ENCODE data around the gene MBL2.

Gene MBL2

DNA sequence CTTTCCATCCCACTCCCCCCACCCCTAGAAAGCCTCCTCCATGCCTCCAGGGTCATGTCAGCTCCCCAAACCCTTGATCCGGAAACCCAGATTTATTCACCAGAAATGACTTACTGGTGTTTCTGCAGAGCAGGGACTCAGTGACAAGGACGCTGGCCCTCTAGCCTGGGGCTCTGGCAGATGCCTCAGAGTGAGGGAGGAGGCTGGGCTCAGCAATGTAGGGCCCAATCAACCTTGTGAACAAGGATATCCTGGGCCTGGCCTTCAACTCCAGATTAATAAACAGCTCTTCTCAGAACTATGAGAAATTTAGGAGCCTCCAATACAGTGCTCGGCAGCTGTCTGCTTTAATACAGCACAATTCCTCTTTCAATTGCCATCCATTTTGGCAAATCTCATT, at the start of gene MBL2:
MBL2 (minus strand) TSS at position 162 of the 400 bp plus-strand sequence. CDS start 1,149 bp downstream, outside the sequence.
- no peak for DNase-seq (ENCODE audit: low spot score)

DNA sequence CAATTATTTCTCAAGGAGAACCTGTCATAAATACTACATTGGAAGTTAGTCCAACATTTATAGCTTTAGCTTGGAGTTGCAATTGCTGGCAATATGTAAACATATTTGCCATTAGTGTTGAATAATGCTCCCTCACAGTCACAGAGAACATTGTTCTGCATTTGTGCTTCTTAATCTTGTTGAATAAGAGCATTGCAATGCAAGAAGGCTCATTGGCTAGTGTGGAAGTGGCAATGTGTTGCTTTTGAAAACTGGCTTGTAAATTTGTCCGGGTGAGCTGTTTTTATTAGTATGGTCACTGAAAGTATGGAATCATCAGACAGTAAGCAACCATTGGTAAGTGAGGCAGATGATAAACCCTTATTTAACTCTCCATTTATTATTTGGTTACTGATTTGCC, 47.7 kb upstream of the MBL2 start:
- no peak for DNase-seq (ENCODE audit: low spot score)

DNA sequence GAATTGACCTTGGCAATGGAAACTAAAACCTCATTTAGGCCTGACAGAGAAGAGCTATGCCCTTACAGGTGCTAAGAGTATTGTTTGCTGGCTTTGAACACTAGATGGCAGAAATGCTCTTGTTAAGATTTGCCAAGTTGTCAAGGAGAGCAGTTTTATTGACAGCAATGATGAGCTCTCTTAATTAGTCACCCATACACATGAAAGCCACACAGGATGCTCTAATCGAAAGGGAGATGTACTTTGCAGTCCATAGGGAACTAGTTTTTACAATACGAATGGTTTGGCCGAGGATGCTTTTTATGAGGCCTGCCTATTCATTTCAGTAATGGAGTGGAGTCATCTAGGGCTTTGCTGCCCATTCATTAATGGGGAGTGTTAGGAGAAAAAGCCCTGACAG, 45.4 kb upstream of the MBL2 start:
- DNase-seq (ENCODE audit: low spot score), result no peak

DNA sequence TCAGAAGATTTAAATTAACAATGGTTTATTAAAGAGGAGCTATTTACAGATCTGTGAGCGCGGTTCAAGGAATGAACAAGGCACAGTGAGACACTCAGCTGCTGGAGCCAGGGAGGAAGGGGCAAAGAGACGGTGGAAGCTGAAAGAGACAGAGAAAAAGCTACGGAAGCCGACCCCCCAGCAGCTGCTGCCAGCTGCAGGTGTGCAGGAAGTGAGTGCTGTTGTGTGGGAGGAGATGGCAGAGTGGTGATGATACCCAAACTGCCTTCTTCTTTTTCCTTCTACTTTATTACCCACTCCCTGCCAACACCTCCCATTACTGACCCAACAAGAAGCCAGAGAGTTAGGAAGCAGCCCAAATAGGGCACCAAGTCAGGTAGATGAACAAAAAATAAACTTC, 41.9 kb upstream of the MBL2 start:
- no peak for DNase-seq (ENCODE audit: low spot score)

DNA sequence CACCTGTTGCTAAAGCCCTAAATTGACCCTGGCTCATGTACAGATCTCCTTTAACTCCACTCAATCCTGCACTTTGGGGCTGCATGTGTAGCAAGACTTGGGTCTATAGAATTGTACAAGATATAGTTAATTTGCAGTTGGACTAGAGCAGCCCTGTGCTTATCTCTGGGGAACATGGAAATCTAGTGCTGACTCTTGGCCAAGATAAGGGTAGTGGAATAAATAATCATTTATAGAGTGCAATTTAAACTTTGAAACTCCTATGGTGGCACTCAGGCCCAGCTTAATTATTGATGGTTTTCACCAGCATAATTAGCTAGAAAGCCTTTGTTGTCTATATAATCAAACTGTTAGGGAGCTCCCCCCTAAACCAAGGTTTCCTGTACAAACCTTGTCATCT, 39.2 kb upstream of the MBL2 start:
- DNase-seq (ENCODE audit: low spot score), result no peak

DNA sequence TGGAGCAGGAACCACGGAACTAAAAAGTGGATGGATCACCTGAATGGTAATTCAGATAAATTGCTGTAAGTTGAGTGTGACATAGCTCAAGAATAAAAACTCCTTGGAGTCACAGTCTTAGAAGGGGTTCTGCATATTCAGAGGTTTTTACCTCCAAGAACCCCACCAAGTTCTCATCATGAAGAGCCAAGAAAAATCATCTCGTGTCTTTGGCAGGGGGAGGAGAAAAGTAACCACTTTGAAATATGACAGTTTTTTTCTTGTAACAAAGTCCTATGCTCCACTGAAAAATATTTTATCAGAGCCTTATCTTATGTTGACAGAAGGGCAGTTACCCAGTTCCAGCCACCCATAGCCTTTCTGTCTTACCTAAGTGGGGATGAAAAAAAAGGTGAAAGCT, 38.2 kb upstream of the MBL2 start:
- no peak for DNase-seq (ENCODE audit: low spot score)

DNA sequence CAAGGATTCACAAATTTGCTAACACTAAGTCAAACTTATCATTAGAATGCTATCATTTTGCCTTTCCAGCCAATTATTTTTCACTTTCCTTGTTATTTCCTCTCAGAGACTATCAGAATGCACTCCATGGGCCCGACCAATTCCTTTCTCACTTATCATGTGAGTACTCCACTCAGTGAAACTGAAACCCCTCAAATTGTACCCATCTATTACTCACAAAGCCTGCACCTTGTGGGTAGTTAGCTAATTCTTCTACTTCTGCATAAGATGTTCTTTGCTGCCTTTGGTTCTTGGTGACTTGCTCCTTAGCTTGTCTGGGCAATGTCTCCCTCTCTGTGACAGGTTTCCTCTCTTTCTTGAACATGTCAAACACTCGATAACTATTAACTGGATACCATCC, 35.2 kb upstream of the MBL2 start:
- no peak for DNase-seq (ENCODE audit: low spot score)

DNA sequence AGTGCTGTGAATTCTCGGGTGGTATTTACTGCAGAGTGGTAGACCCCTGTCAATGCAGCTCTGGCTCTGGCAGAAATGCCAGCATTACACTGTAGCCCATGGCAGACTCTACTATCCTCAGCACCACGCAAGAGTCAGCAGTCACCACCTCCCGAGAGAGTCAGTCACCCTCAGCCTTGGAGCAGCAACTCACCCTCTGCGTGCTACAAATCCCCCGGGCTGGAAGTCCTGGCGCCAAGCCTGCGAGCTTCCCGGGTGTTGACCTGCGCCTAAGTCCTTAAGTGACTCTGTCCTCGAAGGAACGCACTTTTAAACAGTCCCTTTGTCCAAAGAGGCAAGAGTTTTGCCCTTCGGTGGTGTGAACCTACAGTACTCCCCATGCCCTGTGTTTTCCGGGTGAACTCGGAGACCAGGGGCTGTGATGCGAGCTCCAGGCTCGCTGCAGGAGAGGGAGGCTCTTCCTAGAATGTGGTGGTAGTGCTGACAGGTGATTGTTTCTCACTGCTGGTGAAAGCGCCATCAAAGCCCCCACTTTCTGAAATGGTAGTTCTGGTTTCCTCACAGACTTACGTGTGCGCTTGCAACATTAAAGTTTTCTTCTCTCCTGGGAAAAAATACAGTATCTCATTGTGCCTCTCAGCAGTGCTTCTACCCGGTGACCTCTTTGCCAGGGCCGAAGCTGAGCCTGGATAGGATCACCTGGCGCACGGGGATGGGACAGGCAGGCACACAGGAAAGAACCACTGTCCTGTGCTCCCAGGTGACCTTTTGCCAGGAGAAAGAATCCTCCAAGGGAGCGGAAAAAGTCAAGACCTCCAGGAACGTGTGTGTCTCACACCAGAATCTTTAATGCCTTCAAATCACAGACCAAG, 33.1 kb upstream of the MBL2 start:
- no peak for DNase-seq (ENCODE audit: low spot score)

DNA sequence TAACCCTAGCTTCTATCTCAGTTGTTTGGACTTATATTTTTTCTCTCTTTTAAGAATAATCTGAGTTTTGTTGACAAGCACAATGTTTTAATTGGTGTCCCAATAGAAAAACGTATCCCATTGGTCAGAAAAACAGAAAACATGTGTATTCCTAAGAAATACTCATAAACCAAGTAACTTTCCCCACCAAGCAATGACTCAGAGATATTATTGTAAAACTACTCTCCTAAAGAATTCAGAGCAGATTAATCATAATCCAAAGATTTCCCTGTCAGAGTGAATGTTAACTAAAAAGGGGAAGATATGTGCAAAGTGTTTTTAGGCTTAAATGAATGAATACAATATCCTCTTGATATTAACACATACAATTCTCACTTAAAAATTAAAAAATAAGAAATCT, 29.4 kb upstream of the MBL2 start:
- no peak for DNase-seq (ENCODE audit: low spot score)

DNA sequence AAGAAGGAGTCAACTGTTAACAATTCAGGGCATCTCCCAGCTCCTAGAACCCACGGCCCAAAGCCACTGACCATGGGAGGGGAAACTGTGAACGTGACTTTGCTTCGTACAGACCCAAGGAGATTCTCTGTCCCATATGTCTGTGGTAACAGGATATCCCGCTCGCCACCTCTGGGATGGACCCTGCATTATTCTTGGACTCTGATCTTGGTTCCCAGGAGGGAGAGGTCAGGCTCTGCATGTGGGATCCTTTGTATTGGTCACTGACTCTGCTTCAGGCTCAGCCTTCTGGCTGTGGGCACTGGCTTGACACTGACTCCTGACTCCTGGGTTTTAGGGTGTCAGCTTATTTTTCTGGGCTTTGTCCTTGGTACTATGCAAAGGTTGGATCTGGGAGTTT, 13.5 kb upstream of the MBL2 start:
- DNase-seq (ENCODE audit: low spot score), result no peak

DNA sequence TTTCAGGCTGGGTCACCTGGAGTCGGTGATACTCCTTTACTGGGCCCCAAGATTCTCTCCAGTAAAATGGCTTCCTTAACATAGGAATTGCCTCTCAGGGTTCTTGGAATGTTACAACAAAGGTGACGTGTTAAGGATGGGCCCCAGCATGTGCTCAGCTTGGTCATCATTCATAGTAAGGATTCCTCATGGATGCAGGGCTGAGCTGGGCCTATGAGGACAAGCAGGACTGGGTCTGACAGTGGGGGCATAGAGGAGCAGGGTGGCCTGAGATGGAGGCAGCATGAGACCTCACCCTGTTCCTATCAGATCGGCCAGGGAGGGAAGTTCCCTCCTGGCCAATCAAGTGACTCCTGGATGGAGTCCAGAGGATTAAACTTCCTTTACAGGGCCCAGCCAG, 12.8 kb upstream of the MBL2 start:
- DNase-seq (ENCODE audit: low spot score), result no peak

DNA sequence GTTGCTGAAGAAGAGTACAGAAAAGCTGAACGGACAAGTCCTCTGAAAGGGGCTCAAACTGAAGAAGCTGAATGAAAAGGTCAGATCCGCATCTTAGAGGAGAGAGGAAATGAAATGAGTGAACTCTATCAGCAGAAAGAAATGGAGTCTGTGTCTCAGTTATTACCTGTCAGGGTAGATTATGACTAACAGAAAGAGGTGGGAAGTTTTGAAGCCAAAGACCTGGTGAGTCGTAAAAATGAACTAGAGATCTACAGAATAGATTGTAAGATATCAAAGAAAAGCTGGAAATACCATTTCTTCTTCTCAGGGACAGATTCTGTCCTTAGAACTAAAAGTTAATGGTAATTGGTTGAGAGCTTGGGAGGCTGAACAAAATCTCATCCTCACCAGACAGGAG, 11.1 kb upstream of the MBL2 start:
- DNase-seq (ENCODE audit: low spot score), result no peak

DNA sequence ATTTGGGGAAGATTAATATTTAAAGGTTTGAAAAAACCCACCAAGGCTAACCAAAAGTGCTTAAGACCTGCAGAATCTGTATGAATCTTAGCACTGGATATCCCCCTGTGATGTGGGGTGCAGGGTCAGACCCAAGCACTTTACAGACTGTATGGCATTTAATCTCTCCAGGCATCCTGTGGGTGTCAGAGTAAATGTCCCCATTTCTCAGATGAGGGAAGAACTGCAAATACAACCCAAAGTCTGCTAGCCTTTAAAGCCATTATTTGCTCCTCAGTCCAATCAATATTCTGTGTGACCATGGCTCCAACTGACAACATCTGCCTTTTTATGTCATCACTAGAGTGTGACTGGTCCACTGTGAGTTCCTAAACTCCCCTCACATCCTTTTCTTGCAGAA, 10.0 kb upstream of the MBL2 start:
- DNase-seq (ENCODE audit: low spot score), result no peak

DNA sequence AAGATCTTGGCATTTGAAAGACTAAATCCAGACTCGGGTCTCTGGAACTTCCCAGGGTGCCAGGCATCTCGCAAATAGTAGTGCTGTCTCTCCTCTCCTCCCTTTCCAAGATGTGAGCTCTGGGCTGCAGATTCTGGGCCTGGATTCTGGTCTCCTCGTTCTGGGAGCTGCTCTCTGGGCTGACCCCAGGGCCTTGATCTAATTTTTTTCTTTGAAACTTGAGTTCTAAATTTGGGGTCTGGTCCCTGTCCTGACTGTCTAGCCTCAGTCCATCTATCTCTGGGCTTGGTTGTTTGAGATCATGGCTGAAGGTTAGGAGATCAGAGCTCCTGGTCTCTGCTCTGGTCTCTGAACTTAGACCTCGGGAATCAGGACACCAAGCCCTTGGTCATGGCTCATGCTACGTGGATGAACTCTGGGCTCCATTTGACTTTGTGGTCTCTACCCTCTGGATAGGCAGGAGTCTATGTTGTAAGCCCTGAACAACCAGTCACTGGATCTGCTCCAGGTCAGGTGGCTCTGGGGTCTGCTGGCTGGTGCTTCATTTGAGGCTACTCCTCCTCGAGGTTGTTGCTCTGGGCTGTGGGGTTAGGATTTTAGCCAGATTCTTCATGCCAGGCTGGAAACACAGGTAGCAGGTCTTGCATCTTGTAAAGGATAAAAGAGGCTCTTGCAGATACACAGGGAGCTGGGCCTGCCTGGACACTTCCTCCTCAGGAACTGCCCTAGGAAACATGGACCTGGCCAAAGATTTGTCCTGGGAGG, 8.0 kb upstream of the MBL2 start:
- no peak for DNase-seq (ENCODE audit: low spot score)

DNA sequence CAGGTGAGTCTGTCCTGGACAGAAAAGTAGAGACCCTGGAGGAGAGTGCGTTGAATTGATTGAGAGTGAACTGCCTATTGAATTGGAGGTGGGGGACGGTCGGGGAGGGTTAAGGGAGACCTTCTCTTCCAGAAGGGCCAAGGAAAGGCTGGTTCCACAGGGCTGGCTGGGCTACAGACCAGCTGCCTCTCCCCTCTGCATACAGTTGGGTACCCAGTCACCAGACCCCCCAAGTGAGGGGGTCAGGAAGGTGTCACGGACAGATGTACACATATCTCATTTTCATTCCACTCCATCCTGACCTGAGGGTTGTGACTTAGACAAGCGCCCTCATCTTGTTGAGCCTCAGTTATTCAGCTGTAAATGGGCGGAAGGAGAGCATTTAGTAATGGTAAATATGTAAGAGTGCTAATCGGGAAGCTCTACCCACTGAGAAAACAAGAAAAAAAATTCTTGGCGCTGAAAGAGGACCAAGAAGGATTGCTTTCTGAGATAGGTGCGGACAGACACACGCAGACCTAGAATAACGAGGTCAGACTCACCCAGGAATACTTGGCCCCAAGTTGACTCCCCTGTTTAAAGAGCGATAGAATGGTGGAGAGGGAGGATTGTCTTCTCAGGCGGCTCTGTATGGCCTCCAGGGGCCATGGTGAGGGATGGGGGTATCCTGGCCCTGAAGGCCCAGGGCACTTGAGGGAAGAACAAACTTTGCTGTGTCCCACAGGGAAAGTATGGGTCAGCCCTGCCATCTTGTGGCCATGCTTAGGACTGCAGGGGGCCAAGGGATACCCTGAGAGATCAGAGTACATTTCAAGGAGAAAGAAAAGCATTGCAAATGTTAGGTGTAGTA, 7.2 kb upstream of the MBL2 start:
- no peak for DNase-seq (ENCODE audit: low spot score)

DNA sequence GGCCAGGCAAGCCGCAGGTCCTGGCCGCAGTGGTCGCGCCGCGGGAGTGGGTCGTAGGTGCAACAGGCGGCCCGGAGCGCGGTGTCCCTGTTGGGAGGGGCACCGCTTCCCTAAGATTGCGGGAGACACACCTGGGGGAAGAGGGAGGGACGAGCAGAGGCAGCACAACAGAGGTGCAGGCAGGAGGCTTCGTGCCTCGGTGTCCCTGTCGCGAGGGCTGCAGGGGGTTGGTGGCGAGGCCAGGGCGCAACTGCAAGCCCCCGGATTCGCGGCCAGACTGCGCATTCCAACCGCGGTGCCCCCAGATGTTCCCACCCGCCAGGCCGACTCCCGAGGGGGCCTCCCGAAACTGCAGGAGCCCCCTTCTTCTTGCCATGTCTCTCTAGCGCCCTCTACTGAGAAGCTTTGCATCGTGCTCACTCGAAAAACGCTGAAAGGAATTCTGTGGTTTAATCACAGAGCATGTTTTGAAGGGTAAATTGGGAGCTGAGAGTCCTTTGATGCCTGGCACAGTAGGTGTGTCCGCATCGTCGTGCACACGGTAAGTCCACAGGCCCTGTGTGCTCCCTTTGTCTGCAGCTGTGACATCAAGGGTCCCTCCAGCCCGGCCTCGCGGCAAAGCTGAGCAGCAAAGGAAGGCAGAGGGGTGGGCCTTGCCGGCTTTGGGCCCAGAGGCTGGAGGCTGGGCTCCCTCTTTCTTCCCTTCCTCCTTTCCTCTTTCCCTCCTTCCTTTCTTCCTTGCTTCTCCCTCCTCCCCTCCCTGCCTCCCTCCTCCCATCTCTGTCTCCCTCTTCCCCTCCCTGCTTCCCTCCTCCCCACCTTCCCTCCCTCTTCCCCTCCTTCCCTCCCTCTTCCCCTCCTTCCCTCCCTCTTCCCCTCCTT, 6.2 kb upstream of the MBL2 start:
- no peak for DNase-seq (ENCODE audit: low spot score)

DNA sequence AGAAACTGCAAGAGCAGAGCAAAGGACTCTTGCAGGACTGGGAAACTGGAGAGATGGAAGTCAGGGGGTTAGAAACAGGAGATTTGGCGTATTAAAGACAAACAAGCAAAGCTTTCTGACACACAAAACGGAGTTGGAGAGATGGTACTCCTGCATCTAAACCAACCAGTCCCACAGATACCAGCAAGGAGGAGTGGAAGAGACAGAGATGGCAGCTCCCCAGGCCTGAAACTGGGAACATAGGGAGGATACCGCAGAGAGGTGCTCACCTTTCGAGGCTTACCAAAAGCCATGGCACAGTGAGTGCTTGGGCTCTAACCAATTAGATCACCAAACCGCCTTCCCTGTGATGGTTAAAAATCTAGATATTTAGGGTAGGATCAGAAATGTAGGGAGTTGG, 4.8 kb upstream of the MBL2 start:
- no peak for DNase-seq (ENCODE audit: low spot score)

DNA sequence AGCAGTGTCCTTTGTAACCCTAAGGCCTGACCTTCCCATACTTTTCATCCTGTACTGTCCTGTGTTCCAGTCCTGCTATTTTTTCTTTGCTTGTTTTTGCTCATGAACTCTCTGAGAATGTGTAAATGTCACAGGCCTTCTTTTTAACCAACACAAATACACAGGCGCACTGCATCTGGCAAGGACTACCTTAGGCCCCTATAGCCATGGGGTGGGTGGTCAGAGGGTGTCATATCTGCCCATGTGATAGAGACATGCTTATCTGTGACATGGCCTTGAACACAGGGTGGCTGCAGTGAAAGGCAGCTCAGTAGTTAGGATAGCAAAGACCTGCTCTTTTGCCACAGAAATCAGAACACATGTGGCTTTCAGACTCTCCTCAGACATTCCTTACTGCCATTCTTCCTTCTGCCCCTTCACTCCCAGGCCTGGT, 3.9 kb upstream of the MBL2 start:
- no peak for DNase-seq (ENCODE audit: low spot score)

DNA sequence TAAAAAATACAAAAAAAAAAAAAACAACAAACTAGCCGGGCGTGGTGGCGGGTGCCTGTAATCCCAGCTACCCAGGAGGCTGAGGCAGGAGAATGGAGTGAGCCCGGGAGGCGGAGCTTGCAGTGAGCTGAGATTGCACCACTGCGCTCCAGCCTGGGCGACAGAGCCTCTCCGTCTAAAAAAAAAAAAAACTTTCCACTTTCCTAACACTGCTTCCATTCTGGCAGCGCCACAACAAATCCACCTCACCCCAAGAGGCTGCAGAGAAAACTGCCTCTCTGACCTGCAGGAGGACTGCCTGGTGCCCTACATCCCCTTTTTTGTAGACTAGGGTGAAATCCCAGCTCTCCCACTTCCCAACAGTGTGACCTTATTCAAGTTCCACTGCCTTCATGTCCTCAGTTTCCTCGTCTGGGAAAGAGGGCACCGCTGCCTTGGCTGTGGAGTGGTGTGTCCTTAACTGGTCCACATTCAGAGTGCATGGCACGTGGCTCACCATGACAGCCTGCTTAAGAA, 2.6 kb upstream of the MBL2 start:
- no peak for DNase-seq (ENCODE audit: low spot score)

DNA sequence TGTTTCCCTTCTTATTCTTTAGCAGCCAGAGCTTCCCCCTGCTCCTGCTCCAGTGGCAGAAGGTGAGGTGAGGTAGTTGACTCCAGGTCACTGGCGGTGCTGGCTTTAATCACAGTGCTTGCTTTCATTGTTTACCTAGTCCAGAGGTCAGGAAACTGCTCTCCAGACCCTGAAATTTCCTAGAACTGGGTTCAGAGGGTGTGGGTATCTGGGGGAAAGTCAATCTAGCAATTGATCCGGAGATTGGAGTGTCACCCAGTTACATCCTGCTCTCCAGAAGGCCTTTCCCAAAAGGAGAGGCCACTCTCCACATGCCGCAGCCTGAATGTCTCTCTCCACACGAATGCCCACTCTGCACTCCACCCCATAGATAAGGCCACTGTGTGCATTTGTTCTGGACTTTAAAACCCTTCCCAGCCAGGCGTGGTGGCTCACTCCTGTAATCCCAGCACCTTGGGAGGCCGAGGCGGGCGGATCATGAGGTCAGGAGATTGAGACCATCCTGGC, 2.1 kb upstream of the MBL2 start:
- DNase-seq (ENCODE audit: low spot score), result no peak

DNA sequence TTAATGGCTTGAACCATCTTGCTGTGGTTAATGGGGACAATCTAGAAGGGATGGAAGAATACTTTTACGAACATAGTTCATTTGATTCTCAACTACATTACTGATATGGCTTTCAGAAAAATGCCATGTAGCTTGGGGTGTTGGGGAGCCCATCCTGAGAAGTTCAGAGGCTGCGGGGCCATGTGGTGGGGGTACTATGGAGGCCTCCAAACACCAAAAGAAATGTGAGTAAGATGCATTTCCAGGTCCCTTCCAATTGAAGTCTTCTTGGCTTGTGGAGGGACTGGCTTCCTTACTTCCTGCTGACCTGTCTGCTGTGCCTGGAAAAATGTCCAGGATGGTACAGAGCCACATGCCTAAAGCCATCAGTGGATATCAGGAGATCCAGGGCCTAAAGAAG, 1.6 kb upstream of the MBL2 start:
- no peak for DNase-seq (ENCODE audit: low spot score)

Measured in CD4-positive, alpha-beta T cell treated with Interleukin-6 at 100 ng/mL for 8 hours (primary cell).